Neural crest cell (in vitro differentiated cells): ENCODE measurements around the gene CD52. TPM values are rescaled to one million over a fixed set of nuclear protein-coding genes. Genes with fewer than 3 reads are reported as not detected.
"Not testable (repeated sequence)": the region's sequence is repeated elsewhere in the genome, so short reads cannot be mapped to it uniquely, and the experiment has no call there.

Source experiments
- DNase-seq: peaks from one replicate; pipeline ENCODE4 v3.0.0; 2021; ENCODE audit warnings: low read depth, mixed read lengths, low spot score
- H3K27ac Mint-ChIP-seq: one replicate; pipeline ENCODE4 v1.8.0; 2021; ENCODE audit warnings: mild to moderate bottlenecking, mixed read lengths; ENCODE audit not compliant: unreplicated experiment
- H3K27me3 Mint-ChIP-seq: 2 replicates; pipeline ENCODE4 v1.8.0; 2021; ENCODE audit warnings: low read depth, mild to moderate bottlenecking, mixed read lengths
- H3K36me3 Mint-ChIP-seq: 2 replicates; pipeline ENCODE4 v1.8.0; 2021; ENCODE audit warnings: low read depth, mild to moderate bottlenecking, mixed read lengths
- H3K4me1 Mint-ChIP-seq: 2 replicates; pipeline ENCODE4 v1.8.0; 2021; ENCODE audit warnings: mixed read lengths
- H3K4me3 Mint-ChIP-seq: one replicate; pipeline ENCODE4 v1.8.0; 2021; ENCODE audit warnings: mild to moderate bottlenecking, mixed read lengths
- H3K9me3 Mint-ChIP-seq: 2 replicates; pipeline ENCODE4 v1.8.0; 2021; ENCODE audit warnings: mixed read lengths
- CTCF ChIP-seq: fragments of 200-600 bp; sonication (generic); conservative IDR thresholded peaks from 2 replicates; pipeline ENCODE4 v1.5.0; 2021; ENCODE audit warnings: antibody characterized with exemption, mild to moderate bottlenecking
- total RNA-seq: library from RNA; stranded (reverse); gene quantifications from 2 replicates; pipeline ENCODE4 v1.2.1, GENCODE V29; 2021

Gene CD52
- total RNA-seq, 1 donor from 2014 or later: not detected

- H3K4me3 Mint-ChIP-seq: no peak overlapping the region
- no peak for DNase-seq
- H3K27me3 Mint-ChIP-seq: no peaks in the 10 kb centered on the region
- no peak for TF ChIP-seq CTCF
- H3K27ac Mint-ChIP-seq: peak overlapping the region; percentile 67
- H3K9me3 Mint-ChIP-seq: no peaks in the 10 kb centered on the region
- no peaks in the 10 kb centered on the region for H3K36me3 Mint-ChIP-seq
- peaks cover 55% of the 10 kb centered on the region for H3K4me1 Mint-ChIP-seq
These were observed 26.9 kb upstream of the CD52 start for GRCh38 chr1:26290882-26291261.

DNA sequence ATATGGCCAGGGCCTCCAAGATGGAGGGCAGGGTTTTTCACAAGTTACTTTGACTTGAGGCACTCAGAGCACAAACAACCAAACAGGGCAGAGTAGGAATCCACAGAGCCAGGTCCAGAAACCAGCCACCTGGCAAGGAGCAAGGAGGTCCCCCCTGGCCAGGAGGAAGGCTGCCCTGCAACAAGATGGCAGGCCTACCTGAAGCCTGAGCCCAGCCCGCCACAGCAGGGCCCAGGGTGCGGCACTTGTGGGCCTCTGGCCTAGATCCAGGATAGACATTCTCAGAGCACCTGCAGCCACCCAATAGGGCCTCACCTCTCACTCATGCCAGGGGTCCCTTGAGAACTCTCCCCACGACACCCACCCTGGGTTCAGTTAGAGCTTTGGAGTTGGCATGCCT lies 26.3 kb upstream of the CD52 start:
- TF ChIP-seq CTCF: no peak
- DNase-seq: no peak
- no peaks in the 10 kb centered on the region for H3K36me3 Mint-ChIP-seq
- H3K27ac Mint-ChIP-seq: no peak overlapping the region
- H3K4me1 Mint-ChIP-seq: peaks cover 52% of the 10 kb centered on the region
- no peaks in the 10 kb centered on the region for H3K9me3 Mint-ChIP-seq
- H3K4me3 Mint-ChIP-seq: no peak overlapping the region
- H3K27me3 Mint-ChIP-seq: no peaks in the 10 kb centered on the region

- DNase-seq: no peak
- Mint-ChIP-seq H3K27ac (no peak overlapping the region), H3K4me1 (peaks cover 51% of the 10 kb centered on the region), H3K27me3 (no peaks in the 10 kb centered on the region), H3K9me3 (no peaks in the 10 kb centered on the region), H3K4me3 (no peak overlapping the region), H3K36me3 (no peaks in the 10 kb centered on the region)
- TF ChIP-seq CTCF: no peak
These were observed 25.8 kb upstream of the CD52 start for GRCh38 chr1:26291939-26292338.

GRCh38 chr1:26292735-26293134 lies 25.0 kb upstream of the CD52 start:
- H3K9me3 Mint-ChIP-seq, H3K36me3 Mint-ChIP-seq, H3K27me3 Mint-ChIP-seq, DNase-seq, H3K27ac Mint-ChIP-seq, H3K4me3 Mint-ChIP-seq: not testable (repeated sequence)
- peaks cover 43% of the 10 kb centered on the region for H3K4me1 Mint-ChIP-seq

- Mint-ChIP-seq H3K27ac (no peak overlapping the region), H3K36me3 (no peaks in the 10 kb centered on the region), H3K4me3 (no peak overlapping the region), H3K9me3 (no peaks in the 10 kb centered on the region), H3K27me3 (no peaks in the 10 kb centered on the region), H3K4me1 (peaks cover 31% of the 10 kb centered on the region)
- DNase-seq: no peak
- no peak for TF ChIP-seq CTCF
These were observed 23.8 kb upstream of the CD52 start for GRCh38 chr1:26293911-26294463.

GRCh38 chr1:26295194-26296138 lies 22.3 kb upstream of the CD52 start:
- no peak for TF ChIP-seq CTCF
- Mint-ChIP-seq H3K27ac (no peak overlapping the region), H3K9me3 (no peaks in the 10 kb centered on the region), H3K4me1 (peaks cover 18% of the 10 kb centered on the region), H3K36me3 (no peaks in the 10 kb centered on the region), H3K27me3 (no peaks in the 10 kb centered on the region), H3K4me3 (no peak overlapping the region)
- DNase-seq: no peak
